Activated naive CD4-positive, alpha-beta T cell treated with anti-CD3 and anti-CD28 coated beads for 36 hours (primary cell): ENCODE data around the gene SP110. TPM values are rescaled to one million over a fixed set of nuclear protein-coding genes. Genes with fewer than 3 reads are reported as not detected.
"Not testable (repeated sequence)": the region's sequence is repeated elsewhere in the genome, so short reads cannot be mapped to it uniquely, and the experiment has no call there.

ENCODE experiments used
- CTCF ChIA-PET: fragments of 350-600 bp; sonication (Branson Sonifier 250); formaldehyde crosslinking; loops from one replicate; lab custom pipeline; 2021; ENCODE audit warnings: antibody characterized with exemption; lab: Charles Lee
- DNase-seq: peaks from one replicate; pipeline ENCODE4 v3.0.0-alpha.2; 2020
- H3K27ac Mint-ChIP-seq: one replicate; pipeline ENCODE4 v1.8.0; 2021; ENCODE audit warnings: mild to moderate bottlenecking, mixed read lengths
- H3K27me3 Mint-ChIP-seq: one replicate; pipeline ENCODE4 v1.8.0; 2021; ENCODE audit warnings: low read depth, mixed read lengths
- H3K36me3 Mint-ChIP-seq: one replicate; pipeline ENCODE4 v1.8.0; 2021; ENCODE audit warnings: low read depth, mixed read lengths
- H3K4me1 Mint-ChIP-seq: one replicate; pipeline ENCODE4 v1.8.0; 2021; ENCODE audit warnings: low read depth, mixed read lengths
- H3K4me3 Mint-ChIP-seq: one replicate; pipeline ENCODE4 v1.8.0; 2021; ENCODE audit warnings: mild to moderate bottlenecking, moderate library complexity, mixed read lengths
- H3K9me3 Mint-ChIP-seq: one replicate; pipeline ENCODE4 v1.8.0; 2021; ENCODE audit warnings: mixed read lengths
- intact Hi-C: fragments of 100-400 bp; cut with micrococcal nuclease; formaldehyde crosslinking; loops from one replicate; pipeline ENCODE4 v1.15.1; 2023
- total RNA-seq, 2 experiments: library from RNA; stranded (reverse); gene quantifications; one replicate each; pipeline ENCODE4 v1.2.3, GENCODE V29; 2021

The SP110 gene
- total RNA-seq, 2 experiments from 2014 or later: 85.3 to 88.8 TPM

DNA sequence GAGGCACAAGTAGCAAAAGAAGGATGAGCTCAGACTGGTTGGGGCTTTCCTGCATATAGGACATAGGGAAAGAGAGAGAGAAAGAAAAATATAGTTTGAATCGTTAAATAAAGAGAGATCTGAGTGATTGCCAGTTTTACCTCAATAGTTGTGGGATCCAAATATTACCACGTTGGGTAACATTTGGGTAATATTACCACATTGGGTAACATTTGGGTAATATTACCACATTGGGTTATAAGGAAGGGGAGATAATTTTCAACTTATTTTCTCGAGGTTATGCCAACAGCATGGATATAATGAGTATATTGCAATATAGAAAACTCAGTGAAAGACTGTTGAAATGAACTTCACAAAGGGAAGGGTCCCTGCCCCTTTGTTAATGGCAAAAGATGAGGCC lies 26.4 kb upstream of the SP110 start:
- no peak overlapping the region for H3K27ac Mint-ChIP-seq
- H3K9me3 Mint-ChIP-seq: no peaks in the 10 kb centered on the region
- intact Hi-C loops: no loop called here
- no peaks in the 10 kb centered on the region for H3K27me3 Mint-ChIP-seq
- CTCF ChIA-PET: no interaction called here
- no peaks in the 10 kb centered on the region for H3K4me1 Mint-ChIP-seq
- DNase-seq: no peak
- H3K36me3 Mint-ChIP-seq: peaks cover 10% of the 10 kb centered on the region
- H3K4me3 Mint-ChIP-seq: no peak overlapping the region

DNA sequence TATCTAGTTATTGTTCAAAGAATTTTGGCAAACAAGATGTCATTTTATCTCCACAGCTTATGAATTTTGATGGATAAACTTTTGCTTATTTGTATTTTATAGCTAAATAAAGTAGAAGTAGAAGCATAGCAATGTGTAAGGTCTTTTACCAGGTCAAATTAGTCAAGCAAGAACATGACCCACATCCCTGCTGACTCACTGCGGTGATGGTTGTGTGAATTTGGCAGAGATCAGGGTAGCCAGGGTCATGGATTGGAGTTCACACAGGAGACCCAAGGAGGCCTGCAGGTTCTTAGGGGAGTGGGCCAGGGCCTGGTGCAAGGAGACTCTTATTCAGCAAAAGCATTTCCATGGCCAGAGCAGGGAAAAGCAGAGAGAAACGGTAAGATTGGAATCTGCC lies 24.4 kb upstream of the SP110 start:
- intact Hi-C loops: no loop called here
- Mint-ChIP-seq H3K4me1 (no peaks in the 10 kb centered on the region), H3K27me3 (no peaks in the 10 kb centered on the region), H3K36me3 (peaks cover 25% of the 10 kb centered on the region), H3K27ac (no peak overlapping the region), H3K9me3 (no peaks in the 10 kb centered on the region), H3K4me3 (no peak overlapping the region)
- no peak for DNase-seq
- CTCF ChIA-PET: no interaction called here

DNA sequence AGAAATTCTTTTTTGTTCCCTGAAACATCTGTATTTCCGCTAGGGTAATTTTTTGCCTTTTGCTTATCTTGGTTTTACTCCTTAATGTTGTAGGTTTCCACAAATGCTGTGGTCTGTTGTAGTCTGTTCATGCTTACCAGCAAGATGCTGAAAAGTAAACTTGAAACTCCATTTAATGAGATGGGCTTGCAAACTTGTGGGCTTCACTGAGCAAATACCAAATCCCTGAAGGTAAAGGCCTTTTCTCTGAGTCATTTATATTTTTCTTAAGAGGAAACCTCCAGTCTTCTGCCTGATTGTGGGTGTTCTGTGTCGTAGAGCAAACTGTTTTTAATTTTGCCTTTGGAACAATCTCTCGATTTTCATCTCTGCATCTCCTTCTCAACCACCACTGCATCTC lies 15.1 kb upstream of the SP110 start:
- intact Hi-C loops: loop anchor here (1.0 kb wide), 1 partner anchor 19 kb away; no protein-coding TSS in a partner anchor
- Mint-ChIP-seq H3K9me3 (peaks cover 14% of the 10 kb centered on the region), H3K4me3 (no peak overlapping the region), H3K27ac (peak overlapping the region; percentile 77), H3K36me3 (peaks cover 62% of the 10 kb centered on the region), H3K27me3 (no peaks in the 10 kb centered on the region), H3K4me1 (peaks cover 46% of the 10 kb centered on the region)
- CTCF ChIA-PET: no interaction called here
- DNase-seq: no peak

DNA sequence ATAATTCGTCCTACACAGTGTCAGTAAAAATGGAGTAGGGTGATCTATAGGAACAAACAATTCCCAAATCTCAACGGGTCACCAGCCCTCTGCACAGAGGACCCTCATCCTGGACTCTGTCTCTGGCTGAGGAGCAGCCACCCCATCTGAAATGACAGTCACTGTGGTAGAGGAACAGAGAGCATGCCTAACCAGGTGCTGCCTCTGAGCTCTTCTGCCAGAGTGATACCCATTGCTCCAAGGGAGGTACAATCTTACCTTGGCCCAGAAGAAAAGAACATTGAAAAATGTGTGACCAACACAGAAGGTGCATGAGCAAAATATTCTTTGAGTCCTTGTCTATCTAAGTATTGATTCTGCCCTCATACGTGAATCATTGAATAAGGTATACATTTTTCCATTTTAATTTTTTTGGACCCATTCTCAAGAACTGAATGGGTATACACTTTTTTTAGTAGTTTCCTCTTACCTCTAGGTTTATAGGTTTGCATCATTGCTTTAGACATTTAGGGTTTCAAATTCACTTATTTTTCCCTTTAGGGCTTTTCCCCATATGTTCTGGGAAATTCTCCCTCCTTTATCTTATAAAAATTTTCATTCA lies 14.4 kb upstream of the SP110 start:
- CTCF ChIA-PET: no interaction called here
- H3K4me3 Mint-ChIP-seq: no peak overlapping the region
- peak; percentile 18 for DNase-seq
- H3K27ac Mint-ChIP-seq: peak overlapping the region; percentile 71
- intact Hi-C loops: loop anchor here (1.0 kb wide), 1 partner anchor 20 kb away; no protein-coding TSS in a partner anchor
- H3K9me3 Mint-ChIP-seq: peaks cover 15% of the 10 kb centered on the region
- H3K4me1 Mint-ChIP-seq: peaks cover 47% of the 10 kb centered on the region
- H3K36me3 Mint-ChIP-seq: peaks cover 60% of the 10 kb centered on the region
- H3K27me3 Mint-ChIP-seq: no peaks in the 10 kb centered on the region

DNA sequence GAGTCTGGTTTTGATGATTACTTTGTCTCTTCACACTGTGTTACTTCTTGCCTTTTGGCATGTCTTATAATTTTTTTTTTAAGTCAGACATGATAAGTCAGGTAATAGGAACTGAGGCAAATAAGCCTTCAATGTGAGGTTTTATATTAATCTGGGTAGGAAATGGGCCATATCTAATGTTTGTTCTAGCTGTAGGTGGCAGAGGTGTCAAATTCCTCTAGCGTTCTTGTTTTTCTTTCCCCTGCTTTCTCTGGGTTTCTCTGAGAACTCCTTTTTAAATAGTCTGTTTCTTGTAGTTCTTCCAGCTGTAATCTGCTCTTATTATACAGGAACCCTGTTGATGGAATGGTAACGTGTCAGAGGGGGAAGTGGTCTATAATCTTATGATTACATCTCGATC lies 11.5 kb upstream of the SP110 start:
- Mint-ChIP-seq H3K9me3 (peaks cover 15% of the 10 kb centered on the region), H3K27me3 (no peaks in the 10 kb centered on the region), H3K27ac (no peak overlapping the region), H3K36me3 (peaks cover 49% of the 10 kb centered on the region), H3K4me3 (no peak overlapping the region), H3K4me1 (peaks cover 67% of the 10 kb centered on the region)
- CTCF ChIA-PET: no interaction called here
- no peak for DNase-seq
- intact Hi-C loops: no loop called here

DNA sequence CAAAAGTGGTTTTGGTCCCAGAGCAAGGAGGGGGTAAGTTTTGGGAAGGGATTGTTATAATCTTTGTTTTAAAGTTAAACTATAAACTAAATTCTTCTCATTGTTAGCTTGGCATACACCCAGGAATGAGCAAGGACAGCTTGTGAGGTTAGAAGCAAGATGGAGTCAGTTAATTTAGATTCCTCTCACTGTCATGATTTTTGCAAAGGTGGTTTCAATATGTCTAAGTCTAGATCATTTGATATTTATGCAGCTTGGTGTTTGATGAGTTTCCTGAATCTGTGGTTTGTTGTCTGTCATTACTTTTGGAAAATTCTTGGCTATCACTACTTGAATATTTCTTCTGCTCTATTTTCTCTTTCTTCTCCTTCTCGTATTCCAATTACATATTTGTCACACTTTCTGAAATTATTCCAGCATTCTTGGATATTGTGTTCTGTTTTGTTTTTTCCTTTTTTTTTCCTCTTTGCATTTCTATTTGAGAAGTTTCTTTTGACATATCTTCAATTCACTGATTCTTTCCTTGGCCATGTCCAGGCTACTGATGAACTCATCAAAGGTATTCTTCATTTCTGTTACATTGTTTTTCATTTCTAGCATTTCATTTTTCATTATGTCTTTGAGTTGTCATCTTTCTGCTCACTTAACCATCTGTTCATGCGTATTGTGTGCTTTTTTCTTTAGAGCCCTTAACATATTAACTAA lies 10.9 kb upstream of the SP110 start:
- intact Hi-C loops: no loop called here
- Mint-ChIP-seq H3K4me3 (peak overlapping the region; percentile 40), H3K9me3 (peaks cover 15% of the 10 kb centered on the region), H3K27ac (peak overlapping the region; percentile 7), H3K27me3 (no peaks in the 10 kb centered on the region), H3K36me3 (peaks cover 45% of the 10 kb centered on the region), H3K4me1 (peaks cover 67% of the 10 kb centered on the region)
- CTCF ChIA-PET: interaction anchor here (0.6 kb wide), 1 partner anchor 809 kb away, joined by 3 read pairs; no protein-coding TSS in a partner anchor
- DNase-seq: no peak

DNA sequence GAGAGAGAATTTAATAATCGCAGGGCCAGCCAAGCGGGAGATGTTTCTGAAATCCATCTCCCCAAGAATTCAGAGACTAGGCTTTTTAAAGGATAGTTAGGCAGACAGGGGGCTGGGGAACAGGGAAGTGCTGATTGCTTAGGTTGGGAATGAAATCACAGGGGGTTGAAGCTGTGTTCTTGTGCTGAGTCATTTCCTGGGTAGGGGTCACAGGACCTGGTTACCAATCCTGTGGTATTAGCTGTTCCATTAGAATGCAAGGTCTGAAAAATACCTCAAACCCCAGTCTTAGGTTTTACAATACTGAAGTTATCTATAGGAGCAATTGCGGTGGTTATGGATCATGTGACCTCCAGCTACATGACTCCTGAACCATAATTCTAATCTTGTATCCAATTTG lies 10.3 kb upstream of the SP110 start:
- DNase-seq: no peak
- Mint-ChIP-seq H3K27me3 (no peaks in the 10 kb centered on the region), H3K27ac (peak overlapping the region; percentile 15), H3K9me3 (peaks cover 15% of the 10 kb centered on the region), H3K4me3 (peak overlapping the region; percentile 5), H3K36me3 (peaks cover 40% of the 10 kb centered on the region), H3K4me1 (peaks cover 67% of the 10 kb centered on the region)
- intact Hi-C loops: no loop called here
- CTCF ChIA-PET: no interaction called here

DNA sequence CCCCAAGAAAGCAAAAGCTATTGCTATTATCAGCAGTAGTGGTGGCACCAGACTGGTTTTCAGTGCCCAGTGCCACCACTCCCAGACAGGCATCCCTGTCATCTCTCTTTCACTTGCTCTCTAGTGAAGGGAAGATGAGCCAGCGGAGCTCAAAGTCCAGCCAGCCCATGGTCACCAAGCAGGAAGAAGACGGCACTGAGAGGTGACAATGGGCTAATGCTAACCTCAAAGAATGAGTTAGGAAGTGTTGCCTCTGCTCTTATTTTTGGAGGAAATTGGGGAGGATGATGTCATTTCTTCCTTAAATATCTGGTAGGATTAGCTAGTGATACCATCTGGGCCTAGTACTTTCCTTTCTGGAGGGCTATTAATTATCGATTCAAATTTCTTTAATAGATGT lies 7.4 kb upstream of the SP110 start:
- no peak for DNase-seq
- peaks cover 15% of the 10 kb centered on the region for H3K9me3 Mint-ChIP-seq
- H3K27me3 Mint-ChIP-seq: no peaks in the 10 kb centered on the region
- intact Hi-C loops: loop anchor here (5.0 to 10.0 kb wide), 2 partner anchors 218 to 485 kb away; partner anchors contain the start of gene CAB39
- peaks cover 71% of the 10 kb centered on the region for H3K4me1 Mint-ChIP-seq
- H3K27ac Mint-ChIP-seq: peak overlapping the region; percentile 64
- CTCF ChIA-PET: interaction anchor here (0.6 kb wide), 1 partner anchor 43 kb away, joined by 3 read pairs; no protein-coding TSS in a partner anchor
- peaks cover 37% of the 10 kb centered on the region for H3K36me3 Mint-ChIP-seq
- H3K4me3 Mint-ChIP-seq: peak overlapping the region; percentile 80

DNA sequence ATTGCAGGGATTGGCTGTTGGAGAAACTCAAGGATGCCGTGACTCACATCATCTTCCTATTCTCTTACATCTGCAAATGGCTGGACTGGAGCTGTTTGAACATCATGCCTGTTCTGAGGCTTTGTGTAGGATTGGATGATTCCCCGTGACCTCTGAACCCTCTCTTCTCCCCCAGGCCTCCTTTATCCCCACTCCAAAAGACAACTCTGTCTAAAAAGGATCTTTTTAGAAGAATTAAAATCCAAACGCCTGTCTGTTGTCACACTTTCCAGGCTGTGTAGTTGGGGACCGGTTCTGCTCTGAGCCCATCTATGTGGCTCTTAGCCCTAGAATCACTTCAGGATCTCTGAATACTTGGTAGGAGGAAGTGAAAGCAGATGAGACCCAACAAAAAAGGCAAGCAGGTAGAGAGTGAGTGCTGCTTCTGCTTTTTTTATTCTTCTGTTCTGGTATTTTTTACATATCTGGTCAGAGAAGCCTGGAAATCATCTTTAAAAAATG lies 6.3 kb upstream of the SP110 start:
- H3K4me3 Mint-ChIP-seq: peak overlapping the region; percentile 81
- CTCF ChIA-PET: interaction anchor here (1.0 kb wide), 1 partner anchor 93 kb away, joined by 3 read pairs; no protein-coding TSS in a partner anchor
- H3K4me1 Mint-ChIP-seq: peaks cover 67% of the 10 kb centered on the region
- peaks cover 12% of the 10 kb centered on the region for H3K9me3 Mint-ChIP-seq
- DNase-seq: peak; percentile 30
- H3K27me3 Mint-ChIP-seq: no peaks in the 10 kb centered on the region
- peak overlapping the region; percentile 97 for H3K27ac Mint-ChIP-seq
- peaks cover 27% of the 10 kb centered on the region for H3K36me3 Mint-ChIP-seq
- intact Hi-C loops: loop anchor here (1.0 to 10.0 kb wide), 3 partner anchors 219 to 486 kb away; partner anchors contain the start of genes CAB39, FBXO36 and TRIP12

DNA sequence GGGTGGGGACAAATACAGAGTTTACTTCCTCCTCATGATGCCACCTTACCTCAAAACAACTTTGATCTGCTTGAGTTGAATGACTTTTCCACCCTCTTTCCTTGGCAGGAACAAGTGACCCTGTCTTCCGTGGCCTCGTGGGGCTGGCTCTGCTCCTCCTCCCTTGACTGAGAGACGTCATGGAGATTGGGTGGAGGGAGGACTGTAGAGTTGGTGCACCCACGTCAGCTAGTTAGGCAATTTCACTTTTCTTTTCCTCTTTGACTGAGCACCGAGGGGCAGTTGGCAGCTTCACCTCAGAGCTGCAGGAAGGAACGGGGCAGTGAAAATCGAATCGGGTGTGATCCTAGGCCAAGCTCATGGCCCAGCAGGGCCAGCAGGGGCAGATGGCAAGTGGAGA lies 5.7 kb upstream of the SP110 start, which contains the start of gene SP140:
Gene SP140 (plus strand): TSS at position 251 of the 400 bp plus-strand sequence. CDS start 109 bp downstream, at position 360.
- peak; percentile 87 for DNase-seq
- CTCF ChIA-PET: interaction anchor here (1.0 kb wide), 1 partner anchor 93 kb away, joined by 3 read pairs; no protein-coding TSS in a partner anchor
- Mint-ChIP-seq H3K4me3 (peak within 1 kb of the TSS; percentile 81), H3K4me1 (peaks cover 62% of the 10 kb centered on the region), H3K27ac (peak within 1 kb of the TSS; percentile 97), H3K36me3 (peaks cover 21% of the 10 kb centered on the region), H3K9me3 (peaks cover 6% of the 10 kb centered on the region), H3K27me3 (no peaks in the 10 kb centered on the region)
- intact Hi-C loops: loop anchor here (1.0 to 10.0 kb wide), 6 partner anchors 102 to 569 kb away; partner anchors contain the start of genes CAB39, SP100 and SP140L

DNA sequence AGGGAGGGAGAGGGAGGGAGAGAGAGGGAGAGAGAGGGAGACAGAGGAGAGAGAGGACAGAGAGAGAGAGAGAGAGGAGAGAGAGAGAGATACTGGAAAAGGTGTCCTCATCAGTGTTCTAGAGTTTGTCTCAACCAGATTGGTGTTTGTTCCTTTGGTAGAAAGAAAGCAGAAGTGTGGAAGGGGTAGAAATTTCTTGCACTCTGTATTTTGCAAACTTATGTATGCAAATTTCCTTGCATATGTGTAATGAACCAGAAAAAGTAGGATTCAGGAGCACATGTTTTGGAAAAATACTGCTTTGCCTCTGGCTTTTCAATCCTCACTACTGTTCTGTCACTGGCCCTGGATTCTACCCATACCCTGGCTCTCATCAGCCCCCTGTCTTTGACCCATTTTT lies 4.7 kb upstream of the SP110 start:
- CTCF ChIA-PET: no interaction called here
- H3K27me3 Mint-ChIP-seq: no peaks in the 10 kb centered on the region
- peaks cover 59% of the 10 kb centered on the region for H3K4me1 Mint-ChIP-seq
- peak overlapping the region; percentile 97 for H3K27ac Mint-ChIP-seq
- H3K9me3 Mint-ChIP-seq: no peaks in the 10 kb centered on the region
- peaks cover 22% of the 10 kb centered on the region for H3K36me3 Mint-ChIP-seq
- peak overlapping the region; percentile 81 for H3K4me3 Mint-ChIP-seq
- DNase-seq: no peak
- intact Hi-C loops: loop anchor here (2.0 to 10.0 kb wide), 6 partner anchors 192 to 1483 kb away; partner anchors contain the start of genes PTMA and SP100

DNA sequence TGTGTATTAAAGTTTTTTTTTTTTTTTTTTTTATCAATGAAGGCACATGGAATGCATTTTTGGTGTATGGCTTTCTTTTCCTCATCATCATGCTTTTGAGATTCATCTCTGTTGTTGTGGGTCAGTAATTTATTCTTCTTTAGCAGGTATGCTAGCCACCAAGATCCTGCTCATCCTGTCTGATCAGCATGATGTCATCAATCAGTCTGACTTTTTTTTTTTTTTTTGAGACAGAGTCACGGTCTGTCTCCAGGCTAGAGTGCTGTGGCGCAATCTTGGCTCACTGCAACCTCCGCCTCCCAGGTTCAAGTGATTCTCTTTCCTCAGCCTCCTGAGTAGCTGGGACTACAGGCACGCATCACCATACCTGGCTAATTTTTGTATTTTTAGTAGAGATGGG lies 3.0 kb upstream of the SP110 start:
- CTCF ChIA-PET, DNase-seq, H3K9me3 Mint-ChIP-seq, H3K27me3 Mint-ChIP-seq, H3K4me3 Mint-ChIP-seq: not testable (repeated sequence)
- intact Hi-C loops: loop anchor here (5.0 to 10.0 kb wide), 3 partner anchors 222 to 1484 kb away; partner anchors contain the start of gene PTMA
- Mint-ChIP-seq H3K36me3 (peaks cover 28% of the 10 kb centered on the region), H3K4me1 (peaks cover 56% of the 10 kb centered on the region), H3K27ac (peak overlapping the region; percentile 60)
